GM19193 (cell line): Measurements from ENCODE around the gene PRKN.

Experiments
- POLR2A ChIP-seq: IDR thresholded peaks from 4 replicates; pipeline ENCODE4 v1.6.1; 2011; ENCODE audit not compliant: insufficient read depth, insufficient read length; ENCODE audit errors: extremely low read depth

The PRKN gene

GRCh38 chr6:162722226-162722625 is 5.3 kb downstream of the PRKN start:
- TF ChIP-seq POLR2A: no peak

- TF ChIP-seq POLR2A: no peak
Measured at GRCh38 chr6:162721404-162721687, 6.2 kb downstream of the PRKN start.

- TF ChIP-seq POLR2A: no peak
Measured at GRCh38 chr6:162719528-162719927, 8.0 kb downstream of the PRKN start.

GRCh38 chr6:162715601-162716000 is 12.0 kb downstream of the PRKN start:
- no peak for TF ChIP-seq POLR2A

GRCh38 chr6:162713974-162714780 is 13.4 kb downstream of the PRKN start:
- no peak for TF ChIP-seq POLR2A

GRCh38 chr6:162712694-162713093 is 14.9 kb downstream of the PRKN start:
- no peak for TF ChIP-seq POLR2A

GRCh38 chr6:162711376-162711775 is 16.2 kb downstream of the PRKN start:
- no peak for TF ChIP-seq POLR2A

GRCh38 chr6:162710936-162711335 is 16.6 kb downstream of the PRKN start:
- TF ChIP-seq POLR2A: no peak

GRCh38 chr6:162710419-162710818 is 17.1 kb downstream of the PRKN start:
- no peak for TF ChIP-seq POLR2A

GRCh38 chr6:162709431-162709830 is 18.1 kb downstream of the PRKN start:
- TF ChIP-seq POLR2A: no peak

- no peak for TF ChIP-seq POLR2A
Measured at GRCh38 chr6:162708971-162709370, 18.6 kb downstream of the PRKN start.

- no peak for TF ChIP-seq POLR2A
Measured at GRCh38 chr6:162706232-162706631, 21.3 kb downstream of the PRKN start.

- no peak for TF ChIP-seq POLR2A
Measured at GRCh38 chr6:162705736-162706135, 21.8 kb downstream of the PRKN start.

- TF ChIP-seq POLR2A: no peak
Measured at GRCh38 chr6:162704001-162704400, 23.6 kb downstream of the PRKN start.

- no peak for TF ChIP-seq POLR2A
Measured at GRCh38 chr6:162702446-162702845, 25.1 kb downstream of the PRKN start.

GRCh38 chr6:162701551-162701950 is 26.0 kb downstream of the PRKN start:
- TF ChIP-seq POLR2A: no peak

- no peak for TF ChIP-seq POLR2A
Measured at GRCh38 chr6:162700966-162701365, 26.6 kb downstream of the PRKN start.
